GM19043 (cell line): ENCODE measurements around the gene KCNJ6.
"Not testable (repeated sequence)": the region's sequence is repeated elsewhere in the genome, so short reads cannot be mapped to it uniquely, and the experiment has no call there.

Source experiments
- ATAC-seq: cut with Tn5 transposase; IDR thresholded peaks from one replicate; pipeline ENCODE4 v1.9.1; 2021; ENCODE audit warnings: low read depth; ENCODE audit not compliant: unreplicated experiment

Gene KCNJ6

GRCh38 chr21:37623183-37623582 lies 293.1 kb downstream of the KCNJ6 start:
- ATAC-seq = no peak

GRCh38 chr21:37622755-37623154 lies 293.5 kb downstream of the KCNJ6 start:
- no peak for ATAC-seq

- no peak for ATAC-seq
Observed at GRCh38 chr21:37620401-37620800, 295.9 kb downstream of the KCNJ6 start.

- ATAC-seq = no peak
Observed at GRCh38 chr21:37619464-37619974, 296.7 kb downstream of the KCNJ6 start.

- ATAC-seq = no peak
Observed at GRCh38 chr21:37618081-37618480, 298.2 kb downstream of the KCNJ6 start.

GRCh38 chr21:37615962-37616361 lies 300.3 kb downstream of the KCNJ6 start:
- ATAC-seq = no peak

- no peak for ATAC-seq
Observed at GRCh38 chr21:37614351-37614875, 301.8 kb downstream of the KCNJ6 start.

- no peak for ATAC-seq
Observed at GRCh38 chr21:37607081-37607480, 309.2 kb downstream of the KCNJ6 start.

- ATAC-seq = no peak
Observed at GRCh38 chr21:37606549-37606948, 309.7 kb downstream of the KCNJ6 start.

- ATAC-seq = no peak
Observed at GRCh38 chr21:37605006-37605405, 311.3 kb downstream of the KCNJ6 start.

- no peak for ATAC-seq
Observed at GRCh38 chr21:37603129-37603528, 313.1 kb downstream of the KCNJ6 start.

GRCh38 chr21:37601915-37602314 lies 314.3 kb downstream of the KCNJ6 start:
- ATAC-seq = no peak

GRCh38 chr21:37601027-37601426 lies 315.2 kb downstream of the KCNJ6 start:
- no peak for ATAC-seq

GRCh38 chr21:37595944-37596343 lies 320.3 kb downstream of the KCNJ6 start:
- no peak for ATAC-seq

- no peak for ATAC-seq
Observed at GRCh38 chr21:37594472-37594951, 321.7 kb downstream of the KCNJ6 start.

GRCh38 chr21:37593740-37594471 lies 322.4 kb downstream of the KCNJ6 start:
- no peak for ATAC-seq

GRCh38 chr21:37593015-37593414 lies 323.2 kb downstream of the KCNJ6 start:
- no peak for ATAC-seq

- ATAC-seq = no peak
Observed at GRCh38 chr21:37592496-37592895, 323.8 kb downstream of the KCNJ6 start.

GRCh38 chr21:37591994-37592393 lies 324.3 kb downstream of the KCNJ6 start:
- ATAC-seq = not testable (repeated sequence)

- ATAC-seq = not testable (repeated sequence)
Observed at GRCh38 chr21:37590836-37591235, 325.4 kb downstream of the KCNJ6 start.

- ATAC-seq = not testable (repeated sequence)
Observed at GRCh38 chr21:37588644-37589043, 327.6 kb downstream of the KCNJ6 start.

GRCh38 chr21:37587635-37588177 lies 328.6 kb downstream of the KCNJ6 start:
- no peak for ATAC-seq
